HG03520 (cell line): ENCODE measurements around the gene RFX8.

ENCODE experiments used
- ATAC-seq: cut with Tn5 transposase; IDR thresholded peaks from one replicate; pipeline ENCODE4 v1.9.1; 2021; ENCODE audit warnings: mild to moderate bottlenecking, moderate library complexity; ENCODE audit not compliant: unreplicated experiment

The RFX8 gene

DNA sequence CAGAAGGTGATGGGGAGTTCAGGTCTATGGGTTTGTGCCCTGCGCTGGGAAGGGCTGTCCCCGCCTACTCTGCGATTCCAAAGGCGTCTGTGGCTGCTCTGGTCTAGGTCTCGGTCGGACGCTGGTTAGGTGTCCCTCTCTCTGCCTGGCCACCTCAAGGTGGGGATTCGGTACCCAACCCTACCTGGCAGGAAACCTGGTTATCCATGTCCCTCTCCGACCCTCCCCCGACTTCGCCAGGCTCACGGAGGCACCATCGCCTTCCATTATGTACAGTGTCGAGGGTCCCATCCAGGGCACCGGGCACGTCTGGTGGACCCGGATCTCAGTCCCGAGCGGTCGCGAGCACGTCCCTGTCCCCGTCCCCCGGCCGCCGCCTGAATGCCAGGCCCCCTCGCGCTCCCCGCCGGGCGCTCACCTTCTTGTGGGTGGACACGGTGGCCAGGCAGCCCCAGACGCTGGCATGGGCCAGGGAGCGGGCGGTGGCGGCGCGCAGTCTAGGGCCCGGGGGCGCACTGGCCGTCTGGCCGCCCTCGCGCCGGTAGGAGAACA is 88.2 kb downstream of the RFX8 start:
- no peak for ATAC-seq

DNA sequence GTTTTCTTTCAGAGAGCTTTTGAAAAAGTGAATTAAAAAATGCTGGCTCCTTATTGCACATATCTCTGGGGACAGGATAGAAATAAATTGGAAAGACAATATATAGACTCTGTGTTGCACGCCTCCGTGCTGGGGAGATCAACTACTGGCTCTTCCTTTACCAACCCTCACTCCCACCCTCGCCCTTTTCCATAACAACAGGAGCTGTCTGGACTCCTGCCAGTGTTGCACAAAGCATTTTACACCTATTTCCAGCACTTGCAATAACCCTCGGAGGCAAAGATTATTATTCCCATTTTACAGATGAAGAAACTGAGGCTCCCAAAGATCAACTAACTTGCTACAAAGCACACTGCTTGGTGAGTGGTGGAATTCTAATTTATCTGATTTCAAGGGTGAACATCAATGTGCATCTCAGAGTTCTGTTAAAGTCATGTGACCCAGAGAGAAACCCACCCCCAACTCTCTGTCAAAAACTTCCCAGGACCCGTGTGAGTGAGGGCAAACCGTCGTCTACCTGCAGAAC is 91.8 kb downstream of the RFX8 start:
- no peak for ATAC-seq

DNA sequence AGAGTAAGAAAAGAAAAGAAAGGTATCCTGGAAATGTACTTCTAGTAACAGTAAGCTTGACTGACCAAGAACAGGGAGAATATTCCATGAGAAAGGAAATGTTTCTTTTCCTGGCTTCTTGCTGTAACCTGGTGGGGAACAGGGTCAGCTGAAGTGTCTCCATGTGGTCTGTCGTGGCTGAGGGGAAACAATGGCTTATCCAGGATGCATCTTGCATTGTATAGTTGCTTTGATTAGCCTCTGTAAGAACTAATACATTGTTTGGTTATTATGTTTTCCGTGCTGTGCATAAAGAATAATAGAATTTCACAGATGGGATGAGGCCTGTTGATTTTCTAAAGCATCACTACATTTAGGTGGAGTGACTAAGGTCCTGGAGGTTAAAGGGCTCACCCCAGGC is 92.5 kb downstream of the RFX8 start:
- no peak for ATAC-seq

DNA sequence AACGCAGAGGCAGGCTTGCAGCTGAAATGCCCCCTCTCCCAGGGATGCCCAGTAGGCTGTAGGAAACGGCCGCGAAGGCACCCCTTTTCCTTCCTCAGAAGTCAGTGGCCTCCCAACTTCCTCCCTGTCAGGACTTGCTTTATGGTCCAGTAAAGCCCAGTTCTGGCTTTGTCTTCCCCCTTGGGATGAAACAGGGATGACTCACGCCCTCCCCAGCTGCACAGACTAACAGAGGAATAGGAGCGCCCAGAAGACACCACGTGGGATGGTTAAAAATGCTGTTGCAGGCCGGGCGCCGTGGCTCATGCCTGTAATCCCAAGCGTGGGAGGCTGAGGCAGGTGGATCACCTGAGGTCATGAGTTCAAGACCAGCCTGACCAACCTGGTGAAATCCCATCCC is 94.5 kb downstream of the RFX8 start:
- no peak for ATAC-seq

DNA sequence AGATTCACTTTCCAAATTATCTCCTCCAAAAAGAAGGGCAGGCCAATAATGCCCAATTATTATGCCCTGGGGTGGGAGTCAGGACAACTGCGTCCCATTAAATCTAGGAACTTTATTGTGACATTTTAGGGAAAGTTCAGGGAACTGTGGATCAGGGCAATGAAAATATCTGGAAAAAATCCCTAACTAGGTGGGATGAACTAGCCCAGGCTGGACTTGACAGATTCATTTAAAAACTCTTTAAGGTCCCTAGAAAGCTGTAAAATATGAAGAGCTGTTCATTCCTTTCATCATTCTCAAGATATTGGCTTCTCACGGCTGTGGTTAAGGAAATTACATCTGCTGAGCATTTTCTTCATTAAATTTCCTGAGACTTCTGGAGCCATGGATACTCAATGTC is 95.8 kb downstream of the RFX8 start:
- ATAC-seq, result no peak

DNA sequence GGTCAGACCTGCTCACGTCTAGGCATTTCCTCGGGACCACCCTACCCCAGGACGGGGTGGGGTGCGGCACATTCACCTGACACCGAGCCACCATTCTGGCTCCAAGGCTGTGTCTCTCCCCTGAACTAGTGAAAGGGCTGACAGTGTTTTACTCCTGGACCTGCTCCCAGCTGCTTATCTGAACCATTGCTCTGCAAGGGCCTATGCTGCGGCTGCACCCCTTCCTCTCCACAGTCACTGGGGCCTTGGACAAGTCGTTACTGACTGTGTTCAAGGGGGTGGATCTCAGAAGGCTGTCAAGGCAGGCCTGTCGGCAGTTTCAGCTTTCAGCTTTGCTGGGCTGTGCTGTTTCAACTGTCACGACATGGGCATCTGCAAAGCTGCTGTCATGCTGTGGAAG is 99.3 kb downstream of the RFX8 start:
- ATAC-seq, result no peak

DNA sequence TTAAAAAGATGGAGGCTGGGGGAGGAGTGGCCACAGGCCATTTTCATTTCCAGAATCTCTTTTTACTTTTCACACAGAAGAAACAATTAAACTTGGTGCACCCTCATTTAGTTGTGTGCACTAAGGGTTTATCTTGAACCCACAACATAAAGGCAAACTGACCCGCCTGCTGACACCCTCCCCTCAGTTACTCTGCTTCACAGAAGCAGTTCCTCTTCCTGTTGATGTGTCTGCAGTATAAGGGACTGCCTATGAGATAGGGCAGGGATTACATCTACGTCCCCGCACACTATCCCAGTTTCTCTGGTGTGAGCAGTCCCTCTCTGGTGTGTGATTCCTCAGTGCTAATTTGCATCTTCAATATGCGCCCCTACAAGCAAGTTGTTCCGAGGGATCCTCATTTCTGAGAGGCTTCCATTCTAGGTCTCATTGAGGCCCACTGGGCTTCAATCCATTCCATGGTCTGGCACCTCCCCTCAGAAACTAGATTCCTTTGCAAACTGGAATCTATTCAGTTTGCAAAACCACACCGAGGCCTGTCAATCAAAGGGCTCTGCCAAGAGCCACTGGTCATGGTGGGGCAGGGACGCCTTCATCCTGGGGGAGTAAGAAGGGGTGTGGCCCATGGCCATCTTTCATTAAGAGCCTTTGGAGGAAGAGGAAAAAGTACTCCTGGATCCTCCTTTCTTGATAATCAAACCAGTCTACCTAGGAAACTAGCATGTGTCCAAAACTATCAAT is 99.9 kb downstream of the RFX8 start:
- no peak for ATAC-seq

DNA sequence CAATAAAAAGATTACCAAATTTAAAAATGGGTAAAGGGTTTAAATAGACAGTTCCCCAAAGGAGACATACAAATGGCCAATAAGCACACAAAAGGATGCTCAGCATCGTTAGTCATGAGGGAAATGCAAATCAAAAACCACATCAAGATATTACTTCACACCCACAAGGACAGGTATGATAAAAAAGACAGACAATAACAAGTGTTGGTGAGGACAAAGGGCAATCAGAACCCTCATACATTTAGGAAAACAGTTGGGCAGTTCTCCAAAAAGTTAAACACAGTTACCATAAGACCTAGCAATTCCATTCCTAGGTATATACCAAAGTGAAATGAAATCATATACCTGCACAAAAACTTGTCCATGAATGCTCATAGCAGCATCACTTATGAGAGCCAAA is 102.1 kb downstream of the RFX8 start:
- ATAC-seq, result no peak

DNA sequence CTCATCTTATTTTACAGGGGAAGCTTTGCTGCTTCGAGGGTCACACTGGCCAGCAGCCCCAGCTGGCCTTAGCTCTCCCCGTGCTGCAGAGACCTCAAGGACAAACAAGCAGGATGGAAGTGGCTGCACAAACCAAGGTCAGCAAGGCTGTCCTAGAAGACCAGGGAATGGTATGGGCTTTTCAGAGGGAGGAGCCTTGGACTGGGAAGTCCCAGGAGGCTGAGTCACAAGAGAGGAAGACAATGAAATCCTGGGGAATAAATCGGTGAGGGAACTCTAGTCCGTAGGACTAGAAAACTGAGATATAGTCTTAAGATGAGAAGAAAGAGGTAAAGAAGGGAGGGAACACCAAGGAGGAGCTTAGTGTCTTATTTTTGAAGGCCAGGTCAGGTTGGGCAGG is 103.3 kb downstream of the RFX8 start:
- no peak for ATAC-seq

DNA sequence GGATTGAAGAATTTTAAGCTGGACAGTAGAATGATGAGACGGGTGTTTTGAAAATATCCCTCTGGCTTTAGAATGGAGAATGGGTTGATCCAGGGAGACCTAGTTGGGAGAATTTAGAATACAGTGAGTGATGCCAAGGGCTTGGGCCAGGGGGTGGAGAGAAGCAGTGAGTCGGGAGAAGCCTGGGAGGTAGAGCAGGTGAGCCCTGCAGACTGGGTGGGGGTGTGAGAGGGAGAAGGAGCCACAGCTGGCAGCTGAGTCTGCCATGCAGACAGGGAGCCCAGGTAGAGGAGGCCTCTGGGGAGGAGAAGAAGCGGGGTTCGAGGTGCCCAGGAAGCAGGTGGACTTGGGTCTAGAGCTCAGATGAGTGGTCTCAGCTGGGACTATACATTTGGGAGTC is 105.8 kb downstream of the RFX8 start:
- ATAC-seq, result no peak

DNA sequence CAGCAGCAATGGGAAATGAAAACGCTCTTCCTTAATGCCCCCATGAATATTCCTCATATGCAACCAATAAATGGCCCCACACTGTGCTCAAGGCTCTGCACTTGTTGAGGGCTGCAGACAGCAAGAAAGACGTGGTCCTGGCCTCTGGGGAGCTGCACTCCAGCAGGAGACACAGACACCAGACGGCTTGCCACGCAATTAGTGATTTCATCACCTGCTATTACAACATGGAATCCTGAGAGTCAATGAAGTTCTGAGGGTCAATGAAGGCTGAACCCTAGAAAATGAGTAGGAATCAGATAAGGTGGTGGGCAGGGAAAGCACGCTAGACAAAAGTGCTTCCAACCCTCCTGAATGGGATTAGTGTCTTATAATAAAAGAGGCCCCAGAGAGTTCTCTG is 106.5 kb downstream of the RFX8 start:
- no peak for ATAC-seq

DNA sequence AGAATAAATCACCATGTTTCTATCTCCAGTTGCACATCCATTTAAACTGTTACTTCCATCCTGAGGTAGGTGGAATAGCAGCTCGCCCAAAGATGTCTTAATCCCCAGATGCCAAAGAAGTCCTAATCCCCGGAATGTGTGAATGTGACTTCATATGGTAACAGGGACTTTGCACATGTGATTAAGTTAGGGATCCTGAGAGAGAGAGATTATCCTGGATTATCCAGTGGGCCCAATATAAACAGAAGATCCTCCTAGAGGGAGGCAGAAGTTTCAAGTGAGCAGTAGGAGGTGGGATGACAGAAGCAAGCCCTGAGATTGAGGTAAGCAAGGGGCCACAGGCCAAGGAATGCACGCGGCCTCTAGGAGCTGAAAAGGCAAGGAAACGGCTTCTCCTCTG is 107.4 kb downstream of the RFX8 start:
- no peak for ATAC-seq

DNA sequence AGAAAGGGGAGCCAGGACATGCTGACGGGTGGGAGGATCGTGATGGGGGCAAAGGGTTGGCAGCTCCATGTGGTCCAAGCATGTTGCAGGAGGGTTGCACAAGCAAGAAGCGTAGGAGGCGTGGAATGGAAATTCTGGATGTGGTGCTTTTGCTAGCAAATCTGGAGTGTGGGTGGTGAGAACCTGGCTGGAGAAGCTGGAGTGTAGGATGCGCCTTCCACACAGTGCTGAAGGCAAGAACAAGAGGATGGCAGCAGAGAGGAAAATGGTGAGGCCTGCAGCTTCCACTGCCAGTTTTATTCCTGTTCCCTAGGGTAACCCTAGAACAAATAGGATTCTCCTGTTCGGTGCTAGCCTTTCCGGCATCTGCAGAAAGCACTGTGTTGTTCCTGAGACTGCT is 110.0 kb downstream of the RFX8 start:
- ATAC-seq, result no peak

DNA sequence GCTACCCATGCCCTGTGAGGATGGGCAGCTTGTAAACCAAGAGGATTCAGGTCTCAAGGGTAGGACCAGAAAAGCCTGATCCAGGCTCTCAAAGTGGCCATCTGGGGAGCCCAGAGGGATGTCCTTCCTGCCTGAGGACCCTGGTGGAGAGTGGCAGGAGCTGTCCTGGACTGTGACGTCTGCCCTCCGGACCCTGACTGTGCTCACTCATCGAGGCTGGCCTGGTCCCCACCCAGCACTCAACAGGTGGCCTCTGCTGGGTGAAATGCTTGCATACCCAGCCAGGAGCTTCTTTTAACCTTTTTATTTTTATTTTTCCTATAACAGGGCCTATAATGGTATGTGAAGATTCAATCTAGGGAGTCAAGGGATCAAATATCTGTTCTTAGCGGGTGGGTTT is 112.1 kb downstream of the RFX8 start:
- ATAC-seq, result no peak

DNA sequence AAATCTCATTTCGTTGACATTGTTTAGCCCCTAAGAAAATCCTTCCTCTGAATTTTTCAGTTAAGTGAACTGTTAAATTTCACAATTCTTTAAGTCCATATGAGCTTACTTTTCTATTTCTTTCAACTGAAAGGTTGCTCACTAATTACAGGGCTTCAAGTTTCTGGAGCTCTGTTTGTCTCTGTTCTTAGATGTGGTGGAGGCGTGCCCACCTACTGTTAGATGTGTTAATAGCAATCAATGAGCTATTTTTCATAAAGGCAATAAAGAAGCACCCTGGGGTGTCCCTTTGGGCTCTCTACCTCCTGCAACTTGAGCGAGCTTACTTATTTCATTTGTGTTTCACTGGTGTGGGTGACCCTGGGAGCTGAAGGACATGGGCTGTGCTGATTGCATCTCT is 112.6 kb downstream of the RFX8 start:
- no peak for ATAC-seq

DNA sequence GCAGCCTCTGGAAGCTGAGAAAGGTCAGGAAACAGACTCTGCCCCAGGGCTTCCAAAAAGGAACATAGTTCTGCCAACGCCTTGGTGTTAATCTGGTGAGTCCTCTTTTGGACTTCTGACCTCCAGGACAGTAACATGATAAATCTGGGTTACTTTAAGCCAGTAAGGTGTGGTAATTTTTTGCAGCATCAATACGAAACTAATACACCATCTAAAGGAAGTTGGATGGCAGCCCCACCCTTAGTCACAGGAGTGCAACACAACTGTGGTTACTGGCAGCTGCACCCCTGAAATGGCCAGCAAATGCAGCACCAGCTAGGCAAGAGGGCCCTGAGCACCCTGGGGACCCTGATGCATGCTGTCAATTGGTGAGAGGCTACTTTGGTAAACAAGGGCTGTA is 113.4 kb downstream of the RFX8 start:
- ATAC-seq, result no peak

DNA sequence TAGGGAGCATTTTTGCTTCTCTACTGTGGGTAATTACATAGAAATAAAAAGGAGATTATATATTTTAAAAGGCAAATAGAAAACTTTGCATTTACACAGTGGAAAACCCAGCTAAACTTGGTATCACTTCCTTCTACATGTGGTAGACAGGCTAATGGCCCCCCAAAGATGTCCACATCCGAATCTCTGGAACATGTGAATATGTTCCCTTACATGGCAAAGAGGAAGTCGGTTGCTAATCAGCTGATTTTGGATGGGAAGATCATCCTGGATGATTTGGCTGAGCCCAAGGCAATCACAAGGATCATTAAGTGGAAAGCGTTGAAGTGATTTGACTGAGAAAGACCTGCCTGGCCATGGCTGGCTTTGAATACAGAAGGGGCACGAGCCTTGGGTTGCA is 113.8 kb downstream of the RFX8 start:
- no peak for ATAC-seq

DNA sequence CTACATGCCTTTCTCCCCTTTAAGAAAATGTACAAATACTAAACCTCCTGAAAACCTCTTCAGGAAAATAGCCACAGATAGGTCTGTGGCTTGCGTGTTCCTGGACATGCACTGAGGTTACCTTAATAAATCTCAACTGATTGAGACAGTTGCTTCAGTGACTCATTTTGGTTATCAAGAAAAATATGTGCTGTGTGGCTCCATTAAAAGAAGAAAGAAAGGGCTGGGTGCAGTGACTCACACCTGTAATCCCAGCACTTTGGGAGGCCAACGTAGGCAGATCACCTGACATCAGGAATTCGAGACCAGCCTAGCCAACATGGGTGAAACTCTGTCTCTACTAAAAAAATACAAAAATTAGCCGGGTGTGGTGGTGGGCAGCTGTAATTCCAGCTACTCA is 114.7 kb downstream of the RFX8 start:
- ATAC-seq, result no peak

DNA sequence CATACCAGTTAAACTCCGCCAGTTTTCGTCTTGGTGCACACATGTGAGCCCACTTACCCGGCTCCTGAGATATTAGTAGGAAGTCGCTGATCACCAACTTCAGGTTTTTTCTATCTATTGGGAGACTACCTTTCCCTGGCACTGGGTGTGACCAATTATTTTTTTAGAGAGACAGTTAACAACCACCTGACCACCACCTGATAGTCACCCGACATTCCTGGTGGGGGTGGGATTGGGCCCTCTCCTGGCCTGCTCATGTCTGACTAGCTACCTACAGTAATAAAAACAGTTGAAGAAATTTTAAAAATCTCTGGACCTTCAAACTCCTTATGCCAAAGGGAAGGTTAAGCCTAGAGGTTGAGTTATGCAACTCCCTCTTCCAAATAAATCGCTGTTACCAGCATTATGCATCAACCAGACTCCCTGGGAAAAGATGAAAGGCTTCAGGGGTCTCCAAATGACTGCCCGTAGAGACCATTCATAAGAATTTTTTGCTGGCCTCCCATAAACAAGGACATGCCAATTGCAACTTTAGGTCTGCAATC is 115.4 kb downstream of the RFX8 start:
- ATAC-seq, result no peak

DNA sequence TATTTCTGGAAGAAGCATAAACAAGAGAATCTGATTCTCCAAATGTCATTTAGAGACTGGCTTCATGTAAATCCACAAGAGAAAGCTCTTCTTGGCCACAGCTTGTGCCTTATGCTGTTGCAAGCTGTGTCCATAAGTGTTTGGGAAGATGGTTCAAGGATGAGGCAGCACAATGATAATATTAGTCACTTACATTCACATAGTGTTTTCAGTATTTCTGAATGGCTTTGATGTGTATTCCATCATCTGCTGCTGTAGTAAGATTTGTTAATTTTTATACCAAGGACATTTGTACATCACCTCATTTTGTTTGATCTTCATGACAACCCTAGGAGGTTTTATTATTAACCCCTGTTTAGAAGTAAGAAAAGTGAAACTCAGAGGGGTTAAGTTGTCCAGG is 117.5 kb downstream of the RFX8 start:
- ATAC-seq, result no peak

DNA sequence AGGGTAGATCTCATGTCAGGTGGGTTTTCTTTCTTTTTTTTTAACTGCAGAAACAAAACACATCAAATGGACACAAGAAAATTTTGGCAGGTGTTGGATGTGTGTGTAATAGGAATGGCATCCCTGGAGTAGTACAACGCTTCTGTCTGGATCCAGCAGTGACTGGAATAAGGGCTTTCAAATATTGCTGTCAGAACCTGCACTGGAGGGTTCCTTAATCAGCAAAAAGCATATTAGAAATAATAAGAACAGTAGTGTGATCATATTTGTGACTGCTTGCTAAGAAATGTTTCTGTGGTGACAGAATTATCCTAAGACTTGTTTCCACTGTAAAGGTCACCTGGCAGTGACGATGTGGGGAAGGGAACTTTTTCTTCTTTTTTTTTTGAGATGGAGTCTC is 118.4 kb downstream of the RFX8 start:
- no peak for ATAC-seq

DNA sequence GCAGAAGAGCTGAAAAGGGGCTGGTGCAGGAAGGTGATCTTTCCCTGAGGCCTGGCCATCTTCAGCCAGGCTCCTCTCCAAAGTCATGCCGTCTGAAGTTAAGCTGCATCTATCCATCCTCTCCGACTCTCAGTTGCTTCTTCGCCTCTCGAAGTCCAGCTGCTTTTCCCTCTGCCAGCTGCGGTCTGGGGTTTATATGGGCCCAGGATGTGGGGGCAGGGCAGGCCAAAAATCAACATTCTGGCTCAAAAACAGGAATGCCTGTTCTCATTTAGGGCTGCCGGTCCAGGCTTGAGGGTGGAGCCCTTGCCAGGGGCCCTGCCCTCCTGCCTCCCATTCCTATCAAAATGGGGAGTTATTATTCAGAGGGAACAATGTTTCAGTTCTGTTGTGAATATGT is 118.9 kb downstream of the RFX8 start:
- ATAC-seq, result no peak
